HUES48 (cell line): Measurements from ENCODE around the gene SLC66A1.

ENCODE experiments used
- H3K27ac ChIP-seq: one replicate; pipeline ENCODE4 v1.7.0; 2013; ENCODE audit warnings: low read depth, low read length, inconsistent platforms
- H3K27me3 ChIP-seq: 2 replicates; pipeline ENCODE4 v1.6.1; 2013; ENCODE audit warnings: mild to moderate bottlenecking, low read length; ENCODE audit not compliant: control insufficient read depth, insufficient read depth
- H3K36me3 ChIP-seq: 2 replicates; pipeline ENCODE4 v1.6.1; 2013; ENCODE audit warnings: low read length; ENCODE audit not compliant: control insufficient read depth, insufficient read depth
- H3K4me1 ChIP-seq: 2 replicates; pipeline ENCODE4 v1.6.1; 2013; ENCODE audit warnings: mild to moderate bottlenecking, low read length; ENCODE audit not compliant: control insufficient read depth, insufficient read depth
- H3K4me3 ChIP-seq: 2 replicates; pipeline ENCODE4 v1.5.1; 2013; ENCODE audit warnings: mild to moderate bottlenecking, low read depth, low read length
- H3K9ac ChIP-seq: 2 replicates; pipeline ENCODE4 v1.6.1; 2013; ENCODE audit warnings: mild to moderate bottlenecking, low read depth, low read length, moderate library complexity
- H3K9me3 ChIP-seq: 2 replicates; pipeline ENCODE4 v1.6.1; 2013; ENCODE audit warnings: low read length; ENCODE audit not compliant: control insufficient read depth, insufficient read depth

Gene SLC66A1

GRCh38 chr1:19373211-19374082 is 61.3 kb downstream of the SLC66A1 start:
- no peak overlapping the region for H3K9ac ChIP-seq
- H3K36me3 ChIP-seq = peaks cover 50% of the 10 kb centered on the region
- H3K27ac ChIP-seq = no peak overlapping the region
- H3K4me3 ChIP-seq = no peak overlapping the region
- no peaks in the 10 kb centered on the region for H3K9me3 ChIP-seq
- H3K27me3 ChIP-seq = no peaks in the 10 kb centered on the region
- no peaks in the 10 kb centered on the region for H3K4me1 ChIP-seq

- H3K36me3 ChIP-seq = peaks cover 55% of the 10 kb centered on the region
Measured at GRCh38 chr1:19374083-19374801, 62.1 kb downstream of the SLC66A1 start.

GRCh38 chr1:19374926-19375325 is 62.8 kb downstream of the SLC66A1 start:
- H3K9ac ChIP-seq = no peak overlapping the region
- H3K4me1 ChIP-seq = no peaks in the 10 kb centered on the region
- H3K4me3 ChIP-seq = no peak overlapping the region
- no peaks in the 10 kb centered on the region for H3K9me3 ChIP-seq
- no peaks in the 10 kb centered on the region for H3K27me3 ChIP-seq
- no peak overlapping the region for H3K27ac ChIP-seq
- H3K36me3 ChIP-seq = peaks cover 62% of the 10 kb centered on the region

More at GRCh38 chr1:19374083-19374801, 62.1 kb downstream of the SLC66A1 start:
- no peaks in the 10 kb centered on the region for H3K9me3 ChIP-seq
- no peaks in the 10 kb centered on the region for H3K4me1 ChIP-seq
- H3K27me3 ChIP-seq = no peaks in the 10 kb centered on the region
- H3K27ac ChIP-seq = no peak overlapping the region
- no peak overlapping the region for H3K4me3 ChIP-seq
- H3K9ac ChIP-seq = no peak overlapping the region

GRCh38 chr1:19375631-19376400 is 63.7 kb downstream of the SLC66A1 start:
- no peaks in the 10 kb centered on the region for H3K9me3 ChIP-seq
- no peak overlapping the region for H3K27ac ChIP-seq
- no peak overlapping the region for H3K4me3 ChIP-seq
- no peaks in the 10 kb centered on the region for H3K27me3 ChIP-seq
- H3K9ac ChIP-seq = no peak overlapping the region
- peaks cover 70% of the 10 kb centered on the region for H3K36me3 ChIP-seq
- H3K4me1 ChIP-seq = no peaks in the 10 kb centered on the region

- no peak overlapping the region for H3K9ac ChIP-seq
- no peak overlapping the region for H3K27ac ChIP-seq
- peaks cover 73% of the 10 kb centered on the region for H3K36me3 ChIP-seq
- no peak overlapping the region for H3K4me3 ChIP-seq
- no peaks in the 10 kb centered on the region for H3K27me3 ChIP-seq
- H3K4me1 ChIP-seq = no peaks in the 10 kb centered on the region
- no peaks in the 10 kb centered on the region for H3K9me3 ChIP-seq
Measured at GRCh38 chr1:19376428-19377372, 64.6 kb downstream of the SLC66A1 start.

GRCh38 chr1:19377812-19378718 is 65.9 kb downstream of the SLC66A1 start:
- H3K36me3 ChIP-seq = peaks cover 82% of the 10 kb centered on the region
- no peaks in the 10 kb centered on the region for H3K4me1 ChIP-seq
- H3K9me3 ChIP-seq = no peaks in the 10 kb centered on the region
- no peak overlapping the region for H3K27ac ChIP-seq
- H3K4me3 ChIP-seq = no peak overlapping the region
- no peaks in the 10 kb centered on the region for H3K27me3 ChIP-seq
- H3K9ac ChIP-seq = no peak overlapping the region
